T47D (cell line): ENCODE data around the gene ASCL2.

ENCODE experiments used
- DNase-seq, 2 experiments: peaks; one replicate each; pipeline versions ENCODE4 v3.0.0 to v3.0.0-alpha.2; 2011 to 2012; ENCODE audit warnings: low read depth in 1 of 2, low spot score in 1 of 2
- JUND ChIP-seq: IDR thresholded peaks from 2 replicates; pipeline ENCODE4 v1.6.1; 2012; ENCODE audit warnings: low read depth
- in situ Hi-C: cut with HindIII; loops from 2 replicates; pipeline ENCODE4 v1.10.0; 2016; ENCODE audit warnings: low sequenced_read_pairs, low pct_unique_long_range_greater_than_20kb

The ASCL2 gene

GRCh38 chr11:2305788-2306451 is 35.5 kb upstream of the ASCL2 start:
- DNase-seq, result no peak
- TF ChIP-seq JUND, result no peak
- in situ Hi-C loops, result no loop called here

DNA sequence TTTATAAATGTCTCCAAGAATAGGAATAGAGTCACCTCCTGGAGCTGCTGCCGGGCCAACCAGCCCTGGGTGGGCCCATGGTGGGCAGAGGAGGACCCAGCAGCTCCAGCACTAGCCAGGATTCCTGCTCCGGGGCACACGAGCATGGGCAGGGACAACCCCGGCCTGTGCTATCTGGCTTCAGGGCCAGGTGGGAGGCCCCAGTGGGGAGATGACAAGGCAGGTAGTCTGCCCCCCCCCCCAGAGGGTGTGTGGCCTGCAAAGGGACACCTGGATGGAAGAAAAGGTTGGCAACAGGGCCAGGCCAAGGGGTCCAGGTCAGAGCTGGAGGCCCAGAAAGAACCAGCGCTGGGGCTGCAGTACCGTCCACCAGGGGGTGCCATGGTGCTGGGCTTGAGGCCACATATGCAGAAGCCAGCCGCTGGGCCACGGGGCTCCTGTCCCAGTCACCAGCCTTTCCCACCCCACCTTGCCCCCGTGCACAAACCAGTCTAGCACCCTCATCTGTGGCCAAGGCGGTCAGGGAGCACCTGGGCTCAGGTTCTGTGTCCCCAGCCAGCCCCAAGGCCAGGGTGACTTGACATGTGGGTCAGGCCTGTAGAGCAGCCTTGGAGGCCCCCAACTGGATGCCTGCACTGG is 34.9 kb upstream of the ASCL2 start:
- TF ChIP-seq JUND, result no peak
- DNase-seq, result peak; percentile 56 to 64
- in situ Hi-C loops, result no loop called here

DNA sequence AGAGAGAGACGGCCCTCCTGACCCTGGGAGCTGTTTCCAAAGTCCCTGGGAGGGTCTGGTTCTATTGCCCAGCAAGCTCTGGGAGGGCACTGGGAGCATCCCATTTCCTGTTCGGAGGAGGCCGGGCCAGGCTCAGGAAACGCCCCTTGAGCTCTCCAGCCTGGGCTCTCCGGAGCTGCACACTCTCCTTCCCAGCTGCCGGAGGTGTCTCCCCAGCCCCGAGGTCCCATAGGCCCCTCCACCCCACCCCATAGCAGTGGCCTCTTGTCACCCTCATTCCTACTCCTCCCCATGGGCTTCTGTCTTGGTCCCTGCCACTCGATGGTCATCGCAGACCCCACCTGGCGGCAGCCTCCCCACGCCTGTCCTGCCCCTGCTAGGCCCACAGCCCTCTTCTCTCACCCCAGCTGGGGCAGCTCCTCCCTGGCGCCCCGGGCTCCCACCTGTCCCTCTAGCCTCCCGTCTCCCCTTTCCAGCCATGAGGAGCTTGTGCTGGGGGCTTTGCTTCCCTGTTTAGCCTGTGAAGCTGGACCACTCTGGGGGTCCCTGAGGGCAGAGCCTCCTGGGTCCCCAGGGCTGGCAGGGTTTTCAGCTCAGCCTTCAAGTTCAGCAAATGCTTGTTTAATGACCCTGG is 34.2 kb upstream of the ASCL2 start:
- no peak for TF ChIP-seq JUND
- DNase-seq, result no peak
- in situ Hi-C loops, result no loop called here

GRCh38 chr11:2303627-2304505 is 33.5 kb upstream of the ASCL2 start:
- in situ Hi-C loops, result no loop called here
- DNase-seq, result no peak
- TF ChIP-seq JUND, result no peak

- no peak for DNase-seq
- TF ChIP-seq JUND, result no peak
- in situ Hi-C loops, result no loop called here
Measured at GRCh38 chr11:2302896-2303626, 32.7 kb upstream of the ASCL2 start.

- TF ChIP-seq JUND, result no peak
- in situ Hi-C loops, result no loop called here
- no peak for DNase-seq
Measured at GRCh38 chr11:2302306-2302895, 32.0 kb upstream of the ASCL2 start.

- in situ Hi-C loops, result no loop called here
Measured at GRCh38 chr11:2301631-2302305, 31.4 kb upstream of the ASCL2 start, which contains the start of the genes C11orf21 and TSPAN32. Gene C11orf21 (minus strand): TSS chr11:2301918. CDS start chr11:2301808, 110 bp downstream. Gene TSPAN32 (plus strand): TSS chr11:2302013. CDS start chr11:2302150, 137 bp downstream.

GRCh38 chr11:2300936-2301630 is 30.7 kb upstream of the ASCL2 start:
- in situ Hi-C loops, result no loop called here
- no peak for DNase-seq
- TF ChIP-seq JUND, result no peak

More at GRCh38 chr11:2301631-2302305, 31.4 kb upstream of the ASCL2 start, which contains the start of the genes C11orf21 and TSPAN32:
- TF ChIP-seq JUND, result no peak
- DNase-seq, result no peak

GRCh38 chr11:2300290-2300935 is 30.0 kb upstream of the ASCL2 start:
- no peak for TF ChIP-seq JUND
- in situ Hi-C loops, result no loop called here
- DNase-seq, result no peak

- in situ Hi-C loops, result no loop called here
- TF ChIP-seq JUND, result no peak
- DNase-seq, result no peak
Measured at GRCh38 chr11:2299773-2300172, 29.4 kb upstream of the ASCL2 start.
